GM19239 (cell line): ENCODE results near the gene TMEM259.

ENCODE experiments used
- DNase-seq: peaks from one replicate; pipeline ENCODE4 v3.0.0; 2011; ENCODE audit warnings: low spot score; ENCODE audit not compliant: insufficient read length
- FAIRE-seq: peaks from 2 replicates; lab custom pipeline; 2011; peaks lifted over from hg19 to GRCh38; lab: Jason Lieb, UNC

TMEM259 gene

DNA sequence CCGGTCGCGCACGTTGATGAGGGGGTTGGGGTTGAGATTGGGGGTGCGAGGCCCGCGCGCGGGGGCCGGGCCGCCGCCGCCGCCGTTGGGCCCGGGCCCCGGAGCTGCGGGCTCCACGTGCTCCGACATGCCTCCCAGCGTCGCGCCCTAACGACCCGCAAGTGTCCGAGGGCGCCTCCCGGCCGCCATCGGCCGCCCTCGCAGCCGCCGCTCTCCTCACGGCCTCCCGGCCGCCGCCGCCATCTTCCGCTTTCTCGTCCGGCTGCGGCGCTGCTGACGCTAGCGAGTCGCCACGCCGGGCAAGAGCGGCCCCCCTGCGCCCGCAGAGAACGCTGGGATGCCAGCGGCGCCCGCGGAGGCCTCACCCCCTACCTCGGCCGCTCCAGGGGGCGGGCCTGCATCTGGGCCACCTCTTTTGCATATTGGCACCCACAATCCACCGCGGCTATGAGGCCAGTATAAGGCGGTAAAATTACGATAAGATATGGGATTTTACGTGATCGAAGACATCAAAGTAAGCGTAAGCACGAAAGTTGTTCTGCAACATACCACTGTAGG is at the start of gene TMEM259:
TSS of gene TMEM259 (minus strand) at position 256 of the 558 bp plus-strand sequence. CDS start at position 129, 127 bp downstream.
- FAIRE-seq (peak; percentile 94), DNase-seq (peak; percentile 100)

DNA sequence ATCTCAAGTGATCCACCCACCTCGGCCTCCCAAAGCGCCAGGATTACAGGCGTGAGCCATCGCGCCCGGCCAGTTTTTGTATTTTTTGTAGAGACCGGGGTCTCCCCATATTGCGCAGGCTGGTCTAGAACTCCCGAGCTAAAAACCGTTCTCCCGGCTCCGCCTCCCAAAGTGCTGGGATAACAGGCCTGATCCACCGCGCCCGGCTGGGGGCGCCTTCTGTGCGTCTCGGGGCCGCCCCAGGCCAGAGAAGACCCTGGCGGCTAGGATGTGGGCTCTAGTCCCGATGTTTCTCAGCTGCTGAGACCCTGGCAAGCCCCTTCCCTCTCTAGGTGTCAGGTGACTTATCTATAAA is 49.6 kb upstream of the TMEM259 start:
- no peak for FAIRE-seq
- DNase-seq, result no peak

DNA sequence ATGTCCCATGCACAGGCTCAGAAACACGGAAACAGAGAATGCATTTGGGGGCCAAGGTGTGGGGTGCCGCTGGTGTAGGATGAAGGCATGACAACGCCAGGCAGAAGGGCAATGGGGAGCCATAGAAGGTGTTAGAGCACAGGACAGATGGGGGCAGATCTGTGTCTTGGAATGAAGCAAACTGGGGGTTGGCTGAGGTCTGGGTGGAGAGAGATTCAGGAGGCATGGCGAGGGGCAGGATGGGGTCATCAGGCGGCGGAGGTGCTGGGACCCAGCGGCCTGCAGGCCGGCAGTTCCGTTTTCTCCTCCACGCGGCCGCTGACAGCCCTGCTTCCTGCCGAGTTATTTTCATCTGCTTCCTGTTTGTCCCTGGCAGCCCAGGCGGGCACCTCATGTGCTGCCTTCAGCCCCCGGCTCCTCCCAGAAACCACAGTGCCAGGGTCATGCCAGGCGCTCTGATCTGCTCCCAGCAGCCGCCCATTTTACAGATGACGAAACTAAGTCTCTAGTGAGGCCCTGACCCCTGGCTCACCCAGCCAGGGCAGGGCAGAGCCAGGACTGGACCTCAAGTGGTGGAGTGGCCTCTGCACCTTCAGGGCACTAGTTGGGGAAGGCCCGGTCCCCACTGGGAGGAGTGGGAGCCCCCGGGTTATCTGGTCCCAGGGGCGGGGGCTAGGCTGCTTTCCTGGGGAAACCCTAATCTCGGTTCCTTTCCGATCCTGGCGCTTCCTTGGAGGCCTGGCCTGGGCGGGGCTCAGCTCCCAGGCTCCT is 48.3 kb upstream of the TMEM259 start:
- FAIRE-seq (peak; percentile 91), DNase-seq (peak; percentile 88)

DNA sequence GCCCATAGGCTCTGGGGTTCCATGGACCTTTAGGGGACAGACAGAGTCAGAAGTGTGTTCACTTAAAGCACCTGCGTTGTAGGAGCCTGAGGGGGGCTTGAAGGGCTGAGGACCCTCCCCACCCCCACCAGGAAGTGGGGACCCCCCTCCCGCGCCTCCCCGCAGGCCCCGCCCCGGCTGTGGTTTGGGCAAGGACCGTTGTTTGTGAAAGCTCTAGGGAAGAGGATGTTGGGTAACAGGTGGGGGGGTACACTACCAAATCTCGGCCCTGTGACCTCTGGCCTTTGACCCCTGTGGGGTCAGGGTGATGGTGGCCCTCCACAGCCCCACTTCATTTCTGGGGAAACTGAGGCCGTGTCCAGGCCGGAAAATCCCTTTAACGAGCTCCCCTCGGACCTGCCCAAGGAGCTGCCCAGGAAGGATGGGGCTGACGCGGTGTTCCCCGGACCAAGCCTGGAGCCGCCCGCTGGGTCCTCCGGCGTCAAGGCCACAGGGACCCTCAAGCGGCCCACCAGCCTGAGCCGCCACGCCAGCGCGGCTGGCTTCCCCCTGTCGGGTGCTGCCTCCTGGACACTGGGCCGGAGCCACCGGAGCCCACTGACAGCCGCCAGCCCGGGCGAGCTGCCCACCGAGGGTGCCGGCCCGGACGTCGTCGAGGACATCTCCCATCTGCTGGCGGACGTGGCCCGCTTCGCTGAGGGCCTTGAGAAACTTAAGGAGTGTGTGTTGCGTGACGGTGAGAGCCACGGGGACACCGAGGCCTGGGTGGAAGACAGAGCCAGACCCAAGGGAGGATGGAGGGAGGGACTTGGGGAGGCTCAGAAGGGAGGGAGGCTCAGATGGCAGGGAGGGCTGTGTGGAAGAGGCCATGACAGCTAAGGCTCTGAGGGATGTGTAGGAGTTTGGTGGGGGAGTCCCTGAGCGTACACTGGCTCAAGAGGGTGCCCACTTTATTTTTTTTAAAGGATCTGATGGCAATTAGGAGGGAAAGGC is 47.4 kb upstream of the TMEM259 start:
- DNase-seq, result peak; percentile 59
- peak; percentile 92 for FAIRE-seq

DNA sequence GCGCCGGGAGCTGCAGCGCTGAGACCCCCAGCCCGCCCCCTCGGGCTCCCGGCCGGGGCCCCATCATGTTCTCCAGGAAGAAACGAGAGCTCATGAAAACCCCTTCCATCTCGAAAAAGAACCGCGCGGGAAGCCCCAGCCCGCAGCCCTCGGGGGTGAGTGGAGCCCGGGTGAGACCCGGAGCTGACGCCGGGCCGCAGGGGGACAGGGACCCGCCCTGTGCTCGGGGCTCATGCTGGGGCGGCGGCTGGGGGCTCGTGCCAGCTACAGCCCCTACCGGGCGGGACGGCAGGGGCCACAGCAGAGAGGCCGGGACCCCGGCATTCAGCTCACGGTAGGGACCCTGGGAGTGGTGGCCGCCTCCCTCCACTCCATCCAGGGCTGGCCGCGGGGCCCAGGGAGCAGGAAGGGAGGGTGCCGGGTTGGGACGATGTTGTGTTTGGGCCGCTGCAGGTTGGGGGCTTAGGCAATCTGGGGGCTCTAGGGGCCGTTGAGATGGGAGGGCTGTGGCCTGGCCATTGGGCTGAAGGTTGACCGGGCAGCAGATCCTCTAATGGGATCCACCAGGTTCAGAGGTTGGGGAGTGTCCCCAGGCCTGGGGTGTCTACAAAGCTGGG is 46.5 kb upstream of the TMEM259 start:
- no peak for DNase-seq
- FAIRE-seq, result no peak

DNA sequence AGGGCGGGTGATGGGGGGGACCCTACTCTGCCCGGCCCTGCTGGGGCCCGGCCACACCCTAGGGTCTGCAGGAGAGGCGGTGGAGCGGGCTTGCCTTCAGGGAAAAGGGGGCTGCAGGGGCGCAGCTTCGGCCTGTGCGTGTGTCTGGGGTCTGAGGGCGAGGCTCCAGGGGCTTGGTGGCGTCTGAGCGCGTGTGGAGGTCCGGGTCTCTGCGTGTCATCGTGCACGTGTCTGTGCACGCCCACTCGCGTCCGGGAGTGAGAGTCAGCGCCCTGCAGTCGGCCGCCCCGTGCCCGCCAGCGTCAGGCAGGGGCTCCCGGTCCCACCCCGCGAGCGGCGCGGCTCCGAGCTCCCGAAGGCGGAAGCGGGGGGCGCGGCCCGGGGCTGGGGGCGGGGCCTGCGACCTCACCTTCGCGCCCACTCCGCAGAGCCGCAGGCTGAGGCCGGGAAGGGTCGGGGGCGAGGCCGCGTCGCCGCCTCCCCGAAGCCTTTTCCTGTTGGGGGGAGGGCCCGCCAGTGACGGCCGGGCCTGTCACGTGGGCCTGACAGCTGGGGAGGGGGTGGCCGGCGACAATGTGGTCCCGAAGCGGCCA is 45.9 kb upstream of the TMEM259 start, which contains the start of gene ARHGAP45:
TSS of gene ARHGAP45 (plus strand) at position 420 of the 593 bp plus-strand sequence. CDS start 239 bp downstream, outside the sequence.
- DNase-seq, result peak; percentile 79

DNA sequence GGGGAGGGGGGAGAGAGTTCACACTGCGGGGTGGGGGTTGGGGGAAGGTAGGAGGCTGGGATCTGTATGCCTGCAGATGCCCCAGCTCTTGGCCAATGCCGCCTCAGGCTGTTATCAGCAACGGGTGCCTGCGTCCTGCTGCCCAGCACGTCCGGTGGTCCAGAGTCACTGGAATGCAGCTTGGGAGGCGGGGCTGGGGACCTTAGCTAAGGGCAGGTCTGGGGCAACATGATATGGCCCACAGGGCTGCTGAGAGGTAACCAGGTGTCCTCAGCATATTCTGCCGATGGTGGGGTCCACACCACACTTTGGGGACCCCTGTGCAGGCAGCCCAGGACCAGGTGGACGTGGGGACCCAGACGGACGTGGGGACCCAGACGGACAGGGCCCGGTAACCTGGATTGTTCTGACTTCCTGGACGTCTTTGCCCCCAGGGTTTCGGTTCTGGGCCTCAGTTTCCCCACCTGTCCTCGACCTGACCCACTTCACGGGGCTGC is 45.4 kb upstream of the TMEM259 start:
- no peak for FAIRE-seq
- DNase-seq, result no peak

More for the DNA sequence above, 45.9 kb upstream of the TMEM259 start, which contains the start of gene ARHGAP45:
- peak; percentile 86 for FAIRE-seq

DNA sequence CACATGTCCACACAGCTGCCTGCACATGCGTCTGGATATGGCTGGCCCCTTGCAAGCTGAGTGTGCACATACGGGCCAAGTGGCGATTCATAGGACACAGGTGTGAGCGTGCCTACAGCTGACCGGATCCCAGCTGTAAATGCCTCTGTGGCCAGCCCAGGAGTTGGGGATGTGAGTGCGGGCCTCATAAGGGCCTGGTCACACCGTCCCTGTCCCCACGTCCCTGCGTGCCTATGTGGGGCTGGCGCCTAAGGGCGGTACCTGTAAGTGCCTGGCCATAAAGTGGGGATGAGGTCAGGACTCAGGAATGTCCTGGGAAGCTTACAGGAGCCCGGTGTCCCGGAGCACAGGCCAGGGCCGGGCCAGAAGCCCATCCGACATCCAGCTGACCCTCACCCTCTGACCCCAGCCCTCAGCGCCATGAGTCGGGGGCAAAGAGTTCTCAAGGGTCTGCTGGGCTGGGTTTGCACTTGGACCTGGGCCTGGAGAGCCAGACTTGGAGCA is 44.7 kb upstream of the TMEM259 start:
- DNase-seq, result no peak
- FAIRE-seq, result no peak

DNA sequence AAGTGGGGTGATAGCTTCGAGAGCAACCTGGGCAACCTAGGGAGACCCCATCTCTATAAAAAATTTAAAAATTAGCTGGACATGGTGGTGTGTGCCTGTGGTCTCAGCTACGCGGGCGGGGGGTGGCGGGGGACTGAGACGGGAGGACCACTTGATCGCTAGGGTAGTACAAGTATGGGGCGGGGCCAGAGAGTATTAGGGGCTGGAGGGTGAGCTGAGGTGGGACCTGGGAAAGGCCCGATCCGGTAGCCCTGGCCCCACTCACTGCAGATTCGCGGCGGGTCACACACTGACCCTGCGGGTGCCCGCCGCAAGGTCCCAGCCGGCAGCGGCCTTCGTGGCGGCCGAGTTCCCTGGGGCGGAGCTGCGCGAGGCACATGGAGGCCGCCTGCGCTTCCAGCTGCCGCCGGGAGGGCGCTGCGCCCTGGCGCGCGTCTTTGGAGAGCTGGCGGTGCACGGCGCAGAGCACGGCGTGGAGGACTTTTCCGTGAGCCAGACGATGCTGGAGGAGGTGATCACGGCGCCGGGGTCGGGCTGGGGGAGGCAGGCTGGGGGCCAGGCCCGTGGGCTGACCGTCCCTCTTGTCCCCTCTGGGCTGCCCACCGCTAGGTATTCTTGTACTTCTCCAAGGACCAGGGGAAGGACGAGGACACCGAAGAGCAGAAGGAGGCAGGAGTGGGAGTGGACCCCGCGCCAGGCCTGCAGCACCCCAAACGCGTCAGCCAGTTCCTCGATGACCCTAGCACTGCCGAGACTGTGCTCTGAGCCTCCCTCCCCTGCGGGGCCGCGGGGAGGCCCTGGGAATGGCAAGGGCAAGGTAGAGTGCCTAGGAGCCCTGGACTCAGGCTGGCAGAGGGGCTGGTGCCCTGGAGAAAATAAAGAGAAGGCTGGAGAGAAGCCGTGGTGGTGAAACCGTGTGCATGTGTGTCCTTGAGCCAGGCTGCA is 44.0 kb upstream of the TMEM259 start:
- FAIRE-seq (peak; percentile 81), DNase-seq (peak; percentile 66)

DNA sequence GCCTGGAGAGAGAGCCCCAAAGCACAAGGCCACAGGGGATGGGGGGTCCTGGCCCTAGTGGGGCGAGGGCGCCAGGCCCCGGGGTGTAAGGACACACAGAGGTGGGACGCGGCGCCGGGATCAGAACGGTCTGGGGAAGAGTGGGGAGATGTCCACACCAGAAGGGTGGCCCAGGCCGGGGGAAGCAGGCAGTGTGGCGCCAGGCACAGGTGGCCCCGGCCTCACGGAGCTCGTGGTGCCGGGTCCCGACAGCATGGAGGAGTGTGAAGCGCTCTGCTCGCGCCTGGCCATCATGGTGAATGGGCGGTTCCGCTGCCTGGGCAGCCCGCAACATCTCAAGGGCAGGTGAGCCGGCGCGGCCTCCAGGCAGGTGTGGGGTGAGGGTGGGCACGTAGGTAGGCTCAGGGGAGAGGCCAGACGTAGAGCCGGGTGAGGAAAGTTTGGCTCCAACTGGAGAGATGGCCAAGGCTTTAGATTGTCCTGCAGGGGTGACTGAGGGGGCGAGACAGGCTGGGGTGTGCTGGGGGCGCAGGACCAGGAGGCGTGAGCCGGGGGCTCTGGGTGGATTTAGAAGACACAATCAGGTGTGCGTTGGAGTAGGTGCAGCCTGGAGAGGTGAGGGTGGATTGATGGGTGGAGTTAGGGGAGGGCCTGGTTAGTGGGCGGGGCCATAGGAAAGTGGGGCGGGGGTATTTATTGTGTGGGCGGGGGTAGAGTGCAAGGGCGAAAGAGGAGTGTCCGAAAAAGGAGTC is 43.2 kb upstream of the TMEM259 start:
- DNase-seq (no peak), FAIRE-seq (no peak)

DNA sequence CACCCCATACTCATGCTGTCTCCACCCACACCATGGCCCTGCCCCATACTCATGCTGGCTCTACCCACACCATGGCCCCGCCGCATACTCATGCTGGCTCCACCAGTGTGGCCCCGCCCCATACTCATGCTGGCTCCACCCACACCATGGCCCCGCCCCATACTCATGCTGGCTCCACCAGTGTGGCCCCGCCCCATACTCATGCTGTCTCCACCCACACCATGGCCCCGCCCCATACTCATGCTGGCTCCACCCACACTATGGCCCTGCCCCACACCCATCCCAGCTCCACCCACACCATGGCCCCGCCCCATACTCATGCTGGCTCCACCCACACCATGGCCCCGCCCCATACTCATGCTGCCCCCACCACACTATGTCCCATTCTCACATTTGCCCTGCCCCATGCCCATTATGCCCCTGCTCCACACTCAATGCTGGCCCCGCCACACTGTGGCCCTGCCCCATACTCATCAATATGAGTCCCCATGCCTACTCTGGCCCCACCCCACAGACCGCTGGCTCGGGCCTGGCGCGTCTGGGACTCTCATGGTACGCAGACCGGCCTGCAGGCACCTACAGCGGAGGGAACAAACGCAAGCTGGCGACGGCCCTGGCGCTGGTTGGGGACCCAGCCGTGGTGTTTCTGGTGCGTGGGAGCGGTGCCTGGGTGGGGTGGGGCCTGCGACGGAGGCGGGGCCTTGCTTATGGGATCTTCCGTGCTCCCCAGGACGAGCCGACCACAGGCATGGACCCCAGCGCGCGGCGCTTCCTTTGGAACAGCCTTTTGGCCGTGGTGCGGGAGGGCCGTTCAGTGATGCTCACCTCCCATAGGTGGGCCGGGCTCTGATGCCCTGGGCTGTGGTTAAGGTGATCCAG is 42.3 kb upstream of the TMEM259 start:
- peak; percentile 64 for FAIRE-seq

DNA sequence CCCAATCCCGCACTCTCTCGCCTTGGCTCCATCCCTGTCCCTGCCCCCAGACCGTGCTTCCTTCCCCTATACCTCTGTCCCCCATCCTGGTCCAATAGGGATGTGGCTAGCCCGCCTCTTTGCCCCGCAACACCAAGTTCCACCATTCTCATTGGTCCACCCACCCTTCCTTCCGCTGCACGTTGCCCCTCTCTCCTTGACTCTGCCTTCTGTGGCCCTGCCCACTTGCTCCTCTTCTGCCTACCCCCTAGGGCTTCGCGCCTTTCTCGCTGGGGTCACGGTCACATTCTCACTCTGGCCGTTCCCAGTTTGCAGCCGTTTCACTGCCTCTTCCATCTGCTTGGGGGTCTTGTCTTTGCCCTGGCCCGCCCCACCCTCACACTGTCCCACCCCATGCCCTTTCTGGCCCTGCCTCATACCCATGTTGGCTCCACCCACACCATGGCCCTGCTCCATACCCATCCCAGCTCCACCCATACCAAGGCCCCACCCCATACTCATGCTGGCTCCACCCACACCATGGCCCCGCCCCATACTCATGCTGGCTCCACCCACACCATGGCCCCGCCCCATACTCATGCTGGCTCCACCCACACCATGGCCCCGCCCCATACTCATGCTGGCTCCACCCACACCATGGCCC is 41.6 kb upstream of the TMEM259 start:
- DNase-seq, result no peak
- FAIRE-seq, result no peak

More for the DNA sequence above, 42.3 kb upstream of the TMEM259 start:
- DNase-seq, result no peak

DNA sequence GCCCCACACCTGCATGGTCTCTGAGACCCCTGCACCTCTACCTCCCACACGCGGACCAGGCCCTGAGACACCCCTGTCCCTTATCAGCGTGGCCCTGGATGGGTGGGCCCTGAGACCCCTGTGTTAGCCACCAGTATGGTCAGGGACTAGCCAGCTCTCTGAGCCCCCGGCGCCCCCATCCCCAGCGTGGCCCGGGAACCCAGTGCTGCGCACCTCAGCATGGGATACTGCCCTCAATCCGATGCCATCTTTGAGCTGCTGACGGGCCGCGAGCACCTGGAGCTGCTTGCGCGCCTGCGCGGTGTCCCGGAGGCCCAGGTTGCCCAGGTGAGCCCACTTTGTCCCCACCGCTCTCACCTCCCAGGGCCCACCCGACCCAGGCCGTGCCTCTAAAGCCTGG is 41.1 kb upstream of the TMEM259 start:
- DNase-seq (no peak), FAIRE-seq (no peak)

DNA sequence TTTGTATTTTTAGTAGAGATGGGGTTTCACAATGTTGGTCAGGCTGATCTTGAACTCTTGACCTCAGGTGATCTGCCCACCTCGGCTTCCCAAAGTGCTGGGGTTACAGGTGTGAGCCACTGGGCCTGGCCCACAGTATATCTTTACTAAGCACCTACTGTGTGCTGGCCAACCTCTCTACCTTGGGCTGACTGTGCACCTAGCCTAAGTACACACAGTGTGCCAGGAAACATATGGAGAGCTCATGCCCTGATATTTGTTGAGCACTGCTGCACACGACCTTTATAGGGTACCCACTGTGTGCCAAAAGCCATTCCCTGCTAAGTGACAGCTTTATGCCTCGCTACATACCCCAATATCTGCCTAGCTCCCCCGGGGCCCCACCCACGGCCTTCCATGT is 39.8 kb upstream of the TMEM259 start:
- DNase-seq, result no peak
- no peak for FAIRE-seq

DNA sequence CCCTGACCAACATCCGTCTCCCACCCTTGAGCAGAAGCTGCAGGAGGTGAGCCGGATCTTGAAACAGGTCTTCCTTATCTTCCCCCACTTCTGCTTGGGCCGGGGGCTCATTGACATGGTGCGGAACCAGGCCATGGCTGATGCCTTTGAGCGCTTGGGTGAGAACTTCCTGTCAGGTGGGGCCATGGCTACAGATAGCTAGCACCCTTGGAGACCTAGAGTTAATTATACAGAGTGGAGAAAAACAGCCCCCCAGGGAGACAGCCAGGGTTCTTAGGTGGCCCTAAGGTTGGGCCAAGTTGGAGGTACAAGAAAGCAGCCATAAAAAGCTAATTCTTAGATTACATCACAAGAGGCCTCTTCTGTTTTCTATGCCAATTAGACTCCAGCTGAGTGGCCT is 37.2 kb upstream of the TMEM259 start:
- DNase-seq, result no peak
- FAIRE-seq, result no peak

DNA sequence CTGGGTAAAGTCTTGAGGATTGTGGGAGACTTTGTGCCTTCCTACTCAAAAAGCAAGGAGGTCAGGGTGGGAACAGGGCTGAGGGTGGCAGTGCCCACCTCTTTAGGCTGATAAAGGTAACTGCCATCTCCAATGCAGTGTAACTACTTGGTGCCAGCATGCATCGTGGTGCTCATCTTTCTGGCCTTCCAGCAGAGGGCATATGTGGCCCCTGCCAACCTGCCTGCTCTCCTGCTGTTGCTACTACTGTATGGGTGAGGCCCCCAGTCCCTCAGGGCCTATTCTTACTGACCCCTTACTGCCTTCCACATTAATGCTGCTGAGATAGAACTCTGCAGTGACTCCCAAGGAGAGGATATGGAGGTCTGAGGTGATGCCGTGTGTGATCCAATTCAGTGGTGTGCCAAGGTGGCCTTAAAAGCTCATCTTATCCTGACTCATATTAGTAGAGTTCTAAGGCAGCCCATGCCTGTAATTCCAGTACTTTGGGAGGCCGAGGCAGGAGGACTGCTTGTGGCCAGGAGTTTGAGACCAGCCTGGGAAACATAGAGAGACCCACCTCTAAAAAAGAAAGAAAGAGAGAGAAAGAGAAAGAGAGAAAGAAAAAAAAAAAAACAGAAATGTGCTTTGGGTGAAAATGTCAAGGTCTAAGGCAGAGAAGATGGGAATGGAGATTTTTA is 36.4 kb upstream of the TMEM259 start:
- FAIRE-seq, result peak; percentile 82
- DNase-seq, result no peak
